ENCODE data around the gene METTL16. TPM values are rescaled to one million over a fixed set of nuclear protein-coding genes. Genes with fewer than 3 reads are reported as not detected.
"Not testable (repeated sequence)": the region's sequence is repeated elsewhere in the genome, so short reads cannot be mapped to it uniquely, and the experiment has no call there.

Gene METTL16, protein sequence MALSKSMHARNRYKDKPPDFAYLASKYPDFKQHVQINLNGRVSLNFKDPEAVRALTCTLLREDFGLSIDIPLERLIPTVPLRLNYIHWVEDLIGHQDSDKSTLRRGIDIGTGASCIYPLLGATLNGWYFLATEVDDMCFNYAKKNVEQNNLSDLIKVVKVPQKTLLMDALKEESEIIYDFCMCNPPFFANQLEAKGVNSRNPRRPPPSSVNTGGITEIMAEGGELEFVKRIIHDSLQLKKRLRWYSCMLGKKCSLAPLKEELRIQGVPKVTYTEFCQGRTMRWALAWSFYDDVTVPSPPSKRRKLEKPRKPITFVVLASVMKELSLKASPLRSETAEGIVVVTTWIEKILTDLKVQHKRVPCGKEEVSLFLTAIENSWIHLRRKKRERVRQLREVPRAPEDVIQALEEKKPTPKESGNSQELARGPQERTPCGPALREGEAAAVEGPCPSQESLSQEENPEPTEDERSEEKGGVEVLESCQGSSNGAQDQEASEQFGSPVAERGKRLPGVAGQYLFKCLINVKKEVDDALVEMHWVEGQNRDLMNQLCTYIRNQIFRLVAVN
- total RNA-seq, result 31.2 and 32.5 TPM in 2 replicates

DNA sequence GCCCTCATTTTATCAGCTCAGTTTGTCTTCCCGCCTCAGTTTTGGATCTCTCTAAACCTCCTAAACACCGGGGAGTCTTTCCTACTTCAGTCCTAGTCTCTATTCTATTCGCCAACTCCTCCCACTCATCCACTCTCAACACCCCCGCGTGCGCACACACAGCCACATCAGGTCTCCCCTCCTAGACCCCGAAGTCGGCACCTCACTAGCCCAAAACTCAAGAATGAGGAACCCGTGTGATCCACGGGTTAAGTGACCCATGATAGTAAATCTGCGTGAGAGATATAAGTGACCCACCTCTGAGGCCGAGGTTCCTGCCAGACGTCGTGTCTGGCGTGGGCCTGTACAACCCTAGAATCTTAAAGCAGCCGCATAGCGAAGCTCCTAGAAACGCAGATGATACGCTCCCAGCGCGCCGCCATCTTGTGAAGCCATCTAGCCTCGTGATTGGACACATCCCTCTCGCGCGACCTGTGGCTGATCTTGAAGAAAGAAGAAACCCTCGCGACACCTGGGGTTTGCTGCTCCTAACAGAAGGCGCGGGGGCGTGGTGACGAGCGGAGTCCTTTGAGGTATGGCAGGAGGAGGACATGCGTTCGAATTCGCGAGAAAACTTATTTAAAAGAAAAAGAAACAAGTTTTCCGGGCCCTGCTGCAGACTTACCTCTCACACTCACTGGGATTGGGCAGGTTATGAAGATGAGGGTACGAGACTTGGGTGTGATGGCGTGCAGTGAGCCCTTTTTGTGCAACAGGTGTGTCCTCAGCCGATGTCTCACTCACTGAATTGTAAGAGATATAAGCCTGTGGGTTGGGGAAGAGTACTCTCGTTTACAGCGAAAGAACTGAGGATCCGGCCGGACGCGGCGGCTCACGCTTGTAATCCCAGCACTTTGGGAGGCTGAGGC is at the start of gene METTL16:
Gene METTL16 (minus strand): TSS at position 427 of the 908 bp plus-strand sequence. CDS start 9,557 bp downstream, outside the sequence.
- intact Hi-C loops (cut with micrococcal nuclease), result loop anchor here (1.0 to 5.0 kb wide), 3 partner anchors 83 to 201 kb away; partner anchors contain the start of gene CLUH

DNA sequence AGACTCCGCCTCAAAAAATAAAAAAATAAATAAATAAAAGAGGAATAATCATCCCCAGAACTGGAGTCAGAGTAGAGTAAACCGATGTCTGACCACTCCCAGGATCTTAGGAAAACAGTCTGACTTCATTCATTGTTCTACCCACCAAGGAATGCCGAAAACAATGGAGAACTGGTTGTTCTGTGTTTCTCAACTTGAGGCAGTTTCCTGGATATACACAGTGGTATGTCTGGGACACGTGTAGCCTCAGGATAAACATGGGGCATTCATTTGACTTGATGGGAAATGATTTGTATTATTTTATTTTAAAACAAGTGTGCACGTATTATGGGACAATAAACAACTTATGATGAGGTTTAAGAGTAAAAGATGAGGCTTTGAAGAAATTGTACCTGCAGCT is 49.0 kb upstream of the METTL16 start:
- intact Hi-C loops (cut with micrococcal nuclease), result no loop called here

DNA sequence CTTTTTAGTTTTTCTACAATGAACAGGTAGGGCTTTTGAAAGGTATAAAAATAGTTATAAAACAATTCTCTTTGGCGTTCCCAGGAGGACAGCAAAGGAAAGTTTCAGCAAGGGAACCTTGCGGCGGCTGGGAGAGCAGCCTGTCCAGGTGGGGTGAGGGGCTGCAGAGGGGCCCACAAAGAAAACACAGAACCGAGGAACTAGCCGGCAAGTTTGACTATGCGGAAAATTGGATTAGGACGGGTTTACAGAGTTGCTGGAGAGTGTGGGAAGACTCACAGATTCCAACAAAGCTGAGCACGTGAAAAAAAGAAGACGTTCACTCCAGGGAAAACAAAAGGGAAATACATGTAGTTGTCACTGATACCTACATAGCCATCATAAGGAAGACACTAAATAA is 40.2 kb upstream of the METTL16 start:
- intact Hi-C loops (cut with micrococcal nuclease), result no loop called here

DNA sequence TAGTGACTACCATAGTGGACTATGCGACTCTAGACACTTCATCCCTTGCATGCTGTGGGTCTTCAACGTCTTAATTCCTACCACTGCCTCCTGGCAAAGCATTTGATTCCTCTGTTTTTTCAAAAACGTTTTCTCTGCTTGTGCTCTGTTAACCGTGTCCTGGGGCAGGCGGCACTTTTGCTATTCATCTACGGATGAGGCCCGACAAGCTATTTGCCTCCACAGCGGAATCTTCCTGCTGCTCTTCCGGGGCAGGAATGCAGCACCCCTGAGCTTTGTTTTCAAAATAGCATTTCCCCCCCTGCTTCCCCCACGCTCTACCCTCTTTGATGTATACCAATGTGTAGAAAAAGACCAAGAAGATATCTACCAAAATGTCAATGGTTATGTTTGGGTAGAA is 39.8 kb upstream of the METTL16 start:
- intact Hi-C loops (cut with micrococcal nuclease), result no loop called here

DNA sequence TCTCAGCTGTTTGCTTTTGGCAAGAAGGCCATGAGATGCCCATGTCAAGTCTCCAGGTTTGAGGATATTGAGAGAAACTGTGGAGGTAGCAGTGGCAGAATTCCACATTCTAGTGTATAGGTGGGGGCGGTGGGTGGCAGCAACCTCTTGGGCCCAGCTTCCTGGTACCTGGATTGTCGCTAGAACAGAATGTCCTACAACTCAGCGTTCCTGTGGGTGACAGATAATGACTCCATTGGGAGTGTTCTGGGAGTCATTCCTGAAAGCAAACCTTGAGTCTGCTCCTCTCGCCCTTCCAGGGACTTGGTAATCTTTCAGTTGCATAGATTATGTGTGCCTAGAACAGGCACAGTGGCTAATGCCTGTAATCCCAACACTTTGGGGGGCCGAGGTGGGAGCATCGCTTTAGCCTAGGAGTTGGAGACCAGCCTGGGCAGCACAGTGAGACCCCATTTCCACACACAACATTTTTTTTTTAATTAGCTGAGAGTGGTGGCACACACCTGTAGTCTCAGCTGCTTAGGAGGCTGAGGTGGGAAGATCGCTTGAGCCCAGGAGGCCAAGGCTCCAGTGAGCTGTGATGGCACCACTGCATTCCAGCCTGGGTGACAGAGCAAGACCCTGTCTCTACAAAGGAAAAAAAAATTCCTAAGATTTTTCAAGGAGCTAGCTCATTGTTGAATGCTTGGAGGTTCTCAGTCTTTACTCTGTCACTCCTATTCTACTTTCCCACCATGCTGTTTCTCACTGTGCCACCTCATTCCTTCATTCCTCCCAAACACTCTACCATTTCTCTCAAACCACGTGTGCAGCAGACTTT is 37.9 kb upstream of the METTL16 start:
- intact Hi-C loops (cut with micrococcal nuclease), result no loop called here

DNA sequence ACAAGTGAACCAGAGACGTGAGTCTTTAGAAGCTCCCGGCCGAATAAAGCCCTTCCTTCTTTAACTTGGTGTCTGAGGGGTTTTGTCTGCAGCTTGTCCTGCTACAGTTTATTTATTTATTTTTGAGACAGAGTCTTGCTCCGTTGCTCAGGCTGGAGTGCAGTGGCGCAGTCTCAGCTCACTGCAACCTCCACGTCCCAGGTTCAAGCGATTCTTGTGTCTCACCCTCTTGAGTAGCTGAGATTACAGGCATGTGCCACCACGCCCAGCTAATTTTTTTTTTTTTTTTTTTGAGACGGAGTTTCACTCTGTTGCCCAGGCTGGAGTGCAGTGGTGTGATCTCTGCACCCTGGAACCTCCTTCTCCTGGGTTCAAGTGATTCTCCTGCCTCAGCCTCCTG is 36.3 kb upstream of the METTL16 start:
- intact Hi-C loops (cut with micrococcal nuclease), result not testable (repeated sequence)

DNA sequence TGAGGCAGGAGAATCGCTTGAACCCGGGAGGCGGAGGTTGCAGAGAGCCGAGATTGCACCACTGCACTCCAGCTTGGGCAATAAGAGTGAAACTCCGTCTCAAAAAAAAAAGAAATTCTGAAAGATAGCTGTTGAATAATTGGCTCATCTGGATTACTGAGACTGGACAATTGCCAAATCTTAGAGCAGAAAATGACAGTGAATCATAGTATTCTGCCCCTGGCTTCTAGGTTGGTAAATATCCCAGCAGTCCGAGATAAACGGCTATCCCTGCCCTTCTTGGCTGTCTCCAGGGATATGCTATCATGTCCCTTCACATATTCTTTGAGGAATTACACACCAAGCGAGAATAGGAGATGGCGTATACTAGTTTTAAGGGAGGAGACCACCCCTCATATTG is 35.5 kb upstream of the METTL16 start:
- intact Hi-C loops (cut with micrococcal nuclease), result no loop called here

DNA sequence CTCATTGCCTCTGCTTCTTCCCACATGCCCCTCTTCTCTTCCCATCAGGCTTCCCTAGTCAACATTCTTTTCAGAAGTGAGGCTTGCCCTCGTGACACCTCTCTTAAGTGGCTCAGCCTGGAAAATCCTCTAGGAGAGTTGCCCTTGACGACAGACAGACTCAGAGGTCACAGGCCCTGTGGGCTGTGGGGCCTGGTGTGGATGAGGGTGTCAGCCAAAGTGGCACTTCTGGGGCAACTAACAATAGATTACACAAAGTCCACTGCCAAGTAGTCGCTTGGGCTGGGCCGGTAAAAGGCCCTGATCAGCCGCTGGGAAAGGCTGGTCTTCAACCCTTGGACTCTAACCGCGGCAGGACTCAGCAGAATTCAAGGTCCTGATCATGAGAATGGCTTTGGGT is 33.7 kb upstream of the METTL16 start:
- intact Hi-C loops (cut with micrococcal nuclease), result no loop called here

DNA sequence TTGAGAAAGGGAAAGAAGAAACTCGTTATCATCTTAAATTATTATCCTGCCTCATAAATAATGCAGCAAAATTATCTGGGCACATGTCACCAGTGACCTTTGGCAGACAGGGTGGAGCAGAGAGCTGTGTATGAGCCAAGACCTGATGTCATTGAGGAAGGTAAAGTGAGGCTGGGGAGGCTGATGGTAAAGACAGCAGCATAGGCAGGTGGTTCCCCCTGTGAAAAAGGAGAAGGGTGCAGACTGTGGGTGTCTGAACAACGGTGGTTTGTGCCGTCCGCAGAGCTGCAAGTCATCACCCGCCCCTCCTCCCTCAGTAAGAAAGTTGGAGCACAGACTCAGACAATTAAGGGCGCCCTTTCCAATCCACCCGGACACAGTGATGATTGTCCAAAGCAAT is 30.8 kb upstream of the METTL16 start:
- intact Hi-C loops (cut with micrococcal nuclease), result no loop called here

DNA sequence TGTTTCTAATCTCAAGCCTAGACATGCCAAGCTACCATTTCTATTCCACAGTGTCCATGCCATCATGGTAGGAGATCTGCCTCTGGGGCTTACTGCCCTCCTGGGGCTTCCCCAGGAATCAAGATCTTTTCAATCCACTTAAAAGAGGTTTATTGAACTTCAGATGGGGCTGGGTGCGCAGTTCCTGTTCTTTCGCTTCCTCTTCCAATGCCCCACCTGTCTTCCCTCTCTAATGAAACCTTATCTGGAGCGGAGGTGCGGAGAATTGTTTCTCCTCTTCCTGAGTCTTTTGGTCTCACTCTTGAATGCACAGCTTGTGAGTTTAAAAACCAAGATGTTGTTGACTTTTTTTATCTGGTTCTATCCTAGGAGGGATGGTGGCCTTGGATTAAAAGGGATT is 30.4 kb upstream of the METTL16 start:
- intact Hi-C loops (cut with micrococcal nuclease), result no loop called here

DNA sequence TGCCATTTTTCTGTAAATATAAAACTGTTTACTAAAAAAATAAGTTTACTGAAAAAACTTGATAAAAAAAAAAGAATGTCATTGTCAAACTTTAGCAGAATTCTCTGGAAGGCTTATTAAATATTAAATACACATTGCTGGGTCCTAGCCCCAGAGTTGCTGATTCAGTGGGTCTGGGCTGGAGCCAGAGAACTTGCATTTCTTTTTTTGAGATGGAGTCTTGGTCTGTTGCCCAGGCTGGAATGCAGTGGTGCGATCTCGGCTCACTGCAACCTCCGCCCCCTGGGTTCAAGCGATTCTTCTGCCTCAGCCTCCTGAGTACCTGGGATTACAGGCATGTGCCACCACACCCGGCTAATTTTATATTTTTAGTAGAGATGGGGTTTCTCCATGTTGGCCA is 25.9 kb upstream of the METTL16 start:
- intact Hi-C loops (cut with micrococcal nuclease), result not testable (repeated sequence)

DNA sequence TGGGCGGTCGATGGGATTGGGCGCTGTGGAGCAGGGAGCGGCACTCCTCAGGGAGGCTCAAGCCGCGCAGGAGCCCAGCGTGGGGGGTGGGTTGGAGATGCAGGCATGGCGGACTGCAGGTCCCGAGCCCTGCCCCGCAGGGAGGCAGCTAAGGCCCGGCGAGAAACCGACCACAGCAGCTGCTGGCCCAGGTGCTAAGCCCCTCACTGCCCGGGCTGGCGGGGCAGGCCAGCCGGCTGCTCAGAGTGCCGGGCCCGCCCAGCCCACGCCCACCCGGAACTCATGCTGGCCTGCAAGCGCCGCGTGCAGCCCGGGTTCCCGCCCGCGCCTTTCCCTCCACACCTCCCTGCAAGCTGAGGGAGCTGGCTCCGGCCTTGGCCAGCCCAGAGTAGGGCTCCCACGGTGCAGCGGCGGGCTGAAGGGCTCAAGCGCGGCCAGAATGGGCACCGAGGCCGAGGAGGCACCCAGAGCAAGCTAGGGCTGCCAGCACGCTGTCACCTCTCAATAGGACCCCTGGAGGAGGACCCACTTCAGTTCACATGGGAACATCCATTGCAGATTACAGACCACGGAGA is 20.5 kb upstream of the METTL16 start:
- intact Hi-C loops (cut with micrococcal nuclease), result no loop called here

DNA sequence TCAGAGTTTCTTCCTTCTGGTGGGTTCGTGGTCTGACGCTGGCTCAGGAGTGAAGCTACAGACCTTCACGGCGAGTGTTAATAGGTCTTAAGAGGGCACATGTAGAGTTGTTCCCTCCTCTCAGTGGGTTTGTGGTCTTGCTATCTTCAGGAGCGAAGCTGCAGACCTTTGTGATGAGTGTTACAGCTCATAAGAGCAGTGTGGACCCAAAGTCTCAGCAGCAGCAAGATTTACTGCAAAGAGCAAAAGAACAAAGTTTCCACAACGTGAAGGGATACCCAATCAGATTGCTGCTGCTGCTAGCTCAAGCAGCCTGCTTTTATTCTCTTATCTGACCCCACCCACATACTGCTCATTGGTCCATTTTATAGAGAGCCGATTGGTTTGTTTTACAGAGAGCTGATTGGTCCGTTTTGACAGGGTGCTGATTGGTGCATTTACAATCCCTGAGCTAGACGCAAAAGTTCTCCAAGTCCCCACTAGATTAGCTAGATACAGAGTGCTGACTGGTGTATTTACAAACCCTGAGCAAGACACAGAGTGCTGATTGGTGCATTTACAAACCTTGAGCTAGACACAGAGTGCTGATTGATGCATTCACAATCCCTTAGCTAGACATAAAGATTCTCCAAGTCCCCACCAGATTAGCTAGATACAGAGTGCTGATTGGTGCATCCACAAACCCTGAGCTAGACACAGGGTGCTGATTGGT is 19.7 kb upstream of the METTL16 start:
- intact Hi-C loops (cut with micrococcal nuclease), result not testable (repeated sequence)

DNA sequence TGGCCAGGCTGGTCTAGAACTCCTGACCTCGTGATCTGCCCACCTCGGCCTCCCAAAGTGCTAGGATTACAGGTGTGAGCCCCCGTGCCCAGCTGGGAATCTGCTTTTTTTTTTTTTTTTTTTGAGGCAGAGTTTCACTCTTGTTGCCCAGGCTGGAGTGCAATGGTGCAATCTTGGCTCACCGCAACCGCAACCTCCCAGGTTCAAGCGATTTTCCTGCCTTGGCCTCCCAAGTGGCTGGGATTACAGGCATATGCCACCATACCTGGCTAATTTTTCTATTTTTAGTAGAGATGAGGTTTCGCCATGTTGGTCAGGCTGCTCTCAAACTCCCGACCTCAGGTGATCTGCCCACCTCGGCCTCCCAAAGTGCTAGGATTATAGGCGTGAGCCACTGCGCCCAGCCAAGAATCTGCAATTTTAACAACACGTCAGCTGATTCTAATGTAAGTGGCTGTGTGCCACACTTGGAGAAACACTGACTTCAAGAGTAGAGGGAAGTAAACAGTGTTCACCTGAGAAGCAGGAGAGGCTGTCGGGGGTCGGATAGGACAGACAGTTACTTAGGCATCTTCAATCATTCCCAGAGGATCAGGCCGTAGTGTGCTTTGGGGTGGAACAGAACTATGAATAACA is 10.2 kb upstream of the METTL16 start:
- intact Hi-C loops (cut with micrococcal nuclease), result not testable (repeated sequence)

DNA sequence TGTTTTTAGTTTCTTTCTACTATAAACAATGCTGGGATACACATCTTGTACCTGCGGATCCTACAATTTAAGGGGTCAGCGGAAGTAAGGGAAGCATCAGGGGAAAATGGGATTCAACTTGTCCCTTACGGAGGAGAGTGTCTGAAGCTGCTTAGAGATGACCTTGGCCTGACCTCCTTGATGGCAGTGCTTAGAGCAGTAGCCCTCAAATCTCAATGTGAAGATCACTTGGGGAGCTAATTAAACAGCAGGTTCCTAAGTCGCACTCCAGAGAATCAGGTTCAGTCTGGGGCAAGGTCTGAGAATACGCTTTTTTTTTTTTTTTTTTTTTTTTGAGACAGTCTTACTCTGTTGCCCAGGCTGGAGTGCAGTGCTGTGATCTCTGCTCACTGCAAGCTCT is 9.6 kb upstream of the METTL16 start:
- intact Hi-C loops (cut with micrococcal nuclease), result no loop called here

DNA sequence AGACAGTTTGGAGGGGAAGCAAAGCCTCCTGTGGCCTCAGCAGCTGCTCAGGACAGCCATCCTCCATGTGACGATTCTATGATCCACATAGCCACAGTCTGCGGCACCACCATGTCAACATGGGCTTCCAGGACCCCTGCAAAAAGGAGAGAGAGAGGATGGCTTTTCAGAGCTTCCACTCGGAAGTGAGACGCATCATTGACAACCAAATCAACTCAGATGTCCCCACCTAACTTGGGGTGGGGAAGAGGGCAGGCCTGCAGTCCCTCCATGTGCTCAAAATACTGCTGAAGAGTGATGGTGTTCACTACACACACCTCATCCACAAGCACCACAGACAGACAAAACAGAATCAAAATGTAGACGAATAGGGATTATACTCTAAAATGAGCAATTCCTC is 5.9 kb upstream of the METTL16 start:
- intact Hi-C loops (cut with micrococcal nuclease), result no loop called here

DNA sequence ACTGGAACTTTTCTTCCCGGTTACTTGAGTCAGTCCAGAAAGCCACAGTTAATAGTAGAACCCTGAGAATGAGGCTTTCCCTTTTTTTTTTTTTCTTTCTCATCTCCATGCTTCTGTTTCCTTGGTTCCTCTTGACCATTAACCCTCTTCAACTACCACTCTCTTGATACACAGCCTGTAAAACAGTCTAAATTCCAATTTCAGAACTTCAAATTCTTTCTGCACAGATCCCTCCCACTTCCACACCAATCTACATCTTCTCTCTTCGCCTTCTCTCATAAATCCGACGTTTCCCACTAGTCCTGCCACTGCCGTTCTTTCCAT is 588 bp downstream of the METTL16 start:
- intact Hi-C loops (cut with micrococcal nuclease), result loop anchor here (1.0 to 5.0 kb wide), 3 partner anchors 83 to 201 kb away; partner anchors contain the start of gene CLUH

DNA sequence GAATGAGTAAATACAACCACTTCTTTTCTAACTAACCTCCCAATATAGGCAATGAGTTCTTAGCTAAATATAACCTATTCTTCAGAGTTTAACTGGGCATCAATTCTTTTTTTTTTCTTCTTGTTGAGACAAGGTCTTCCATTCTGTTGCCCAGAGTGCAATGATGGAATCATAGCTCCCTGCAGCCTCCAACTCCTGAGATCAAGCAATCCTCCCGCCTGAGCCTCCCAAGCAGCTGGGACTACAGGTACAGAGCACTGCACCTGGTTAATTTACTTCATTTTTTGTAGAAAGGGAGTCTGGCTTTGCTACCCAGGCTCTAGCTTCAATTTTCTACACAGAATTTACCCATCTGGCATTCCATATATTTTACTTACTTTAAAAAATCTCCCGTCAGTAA is 1.1 kb downstream of the METTL16 start:
- intact Hi-C loops (cut with micrococcal nuclease), result loop anchor here (2.0 to 5.0 kb wide), 2 partner anchors 118 to 202 kb away; partner anchors contain the start of gene CLUH

DNA sequence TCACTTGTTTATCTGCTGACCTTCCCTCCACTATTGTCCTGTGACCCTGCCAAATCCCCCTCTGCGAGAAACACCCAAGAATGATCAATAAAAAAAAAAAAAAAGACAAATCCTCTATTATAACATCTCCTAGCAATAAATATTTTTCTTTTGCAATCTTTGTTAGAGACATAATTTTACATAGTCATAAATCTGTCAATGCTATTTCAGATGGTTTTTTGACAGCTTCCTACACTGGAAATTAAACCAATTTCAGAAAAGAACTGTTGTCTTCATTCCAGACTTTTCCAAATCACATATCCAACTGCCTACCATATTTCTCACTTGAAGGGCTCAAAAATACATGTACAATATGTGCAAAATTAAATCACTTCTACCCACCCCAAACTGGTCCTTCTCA is 3.7 kb downstream of the METTL16 start:
- intact Hi-C loops (cut with micrococcal nuclease), result no loop called here

DNA sequence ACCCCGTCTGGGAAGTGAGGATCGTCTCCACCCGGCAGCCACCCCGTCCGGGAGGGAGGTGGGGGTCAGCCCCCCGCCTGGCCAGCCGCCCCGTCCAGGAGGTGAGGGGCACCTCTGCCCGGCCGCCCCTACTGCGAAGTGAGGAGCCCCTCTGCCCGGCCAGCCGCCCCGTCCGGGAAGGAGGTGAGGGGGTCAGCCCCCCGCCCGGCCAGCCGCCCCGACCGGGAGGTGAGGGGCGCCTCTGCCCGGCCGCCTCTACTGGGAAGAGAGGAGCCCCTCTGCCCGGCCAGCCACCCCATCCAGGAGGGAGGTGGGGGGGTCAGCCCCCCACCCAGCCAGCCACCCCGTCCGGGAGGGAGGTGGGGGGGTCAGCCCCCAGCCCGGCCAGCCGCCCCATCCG is 4.7 kb downstream of the METTL16 start:
- intact Hi-C loops (cut with micrococcal nuclease), result not testable (repeated sequence)
